K562 (cell line): ENCODE data around the gene GJB4. TPM values are rescaled to one million over a fixed set of nuclear protein-coding genes. Genes with fewer than 3 reads are reported as not detected.

ENCODE experiments used
- ATAC-seq: fragments of 200-7000 bp; cut with Tn5 transposase; 3 replicates; pipeline ENCODE4 v1.9.1; 2020; ENCODE audit warnings: moderate library complexity
- BruUV-seq: library from RNA; stranded (reverse); fragments of 400-500 nt; replicated peaks from 2 replicates; lab custom pipeline; 2021; lab: Mats Ljungman, UMichigan
- CTCF ChIA-PET: fragments of 300-600 bp; formaldehyde crosslinking; extraction: SDS; loops from one replicate; lab custom pipeline; 2021; ENCODE audit warnings: low intra/inter-chr PET ratio; lab: Yijun Ruan, JAX
- POLR2A ChIA-PET: fragments of 300-600, 350-650 bp; sonication (Branson Sonifier 250); formaldehyde crosslinking; extraction: SDS; loops from one replicate; lab custom pipeline; 2021; ENCODE audit warnings: antibody characterized with exemption, inconsistent platforms; lab: Yijun Ruan, JAX
- DNase-seq, 4 experiments: peaks; one replicate each; pipeline versions ENCODE4 v3.0.0 to v3.0.0-alpha.2; 2011 to 2018; ENCODE audit warnings: low spot score in 3 of 4, mixed read lengths in 3 of 4; ENCODE audit errors: extremely low read depth in 1 of 4
- FAIRE-seq: peaks from 2 replicates; lab custom pipeline; 2011; peaks lifted over from hg19 to GRCh38; lab: Jason Lieb, UNC
- H2AFZ ChIP-seq: 2 replicates; pipeline ENCODE4 v1.6.0; 2011; ENCODE audit warnings: low read depth, low read length, control low read depth, inconsistent platforms
- H3K27ac ChIP-seq: fragments of 200-600 bp; 3 replicates; pipeline ENCODE4 v1.8.0; 2011; ENCODE audit warnings: low read depth, mild to moderate bottlenecking, control low read depth, inconsistent platforms, low read length, moderate library complexity, mixed read lengths; ENCODE audit errors: extremely low read depth
- H3K27me3 ChIP-seq, 2 experiments: fragments of 300-600 bp in 1 of 2; 2 replicates in 1 of 2; 3 replicates in 1 of 2; pipeline versions ENCODE4 v1.6.0 to v1.8.0; 2011; ENCODE audit warnings: inconsistent platforms in 2 of 2, low read length in 2 of 2, mild to moderate bottlenecking in 1 of 2, mixed read lengths in 1 of 2, moderate library complexity in 1 of 2; ENCODE audit not compliant: control insufficient read depth in 2 of 2, insufficient read depth in 2 of 2
- H3K36me3 ChIP-seq: fragments of 300-600 bp; 3 replicates; pipeline ENCODE4 v1.8.0; 2011; ENCODE audit warnings: mild to moderate bottlenecking, low read length, inconsistent platforms; ENCODE audit not compliant: control insufficient read depth, insufficient read depth
- H3K4me1 ChIP-seq, 2 experiments: fragments of 200-600 bp in 1 of 2; replicated peaks in 1 of 2; 2 replicates in 1 of 2; 3 replicates in 1 of 2; pipeline versions ENCODE4 v1.5.1 to v1.8.0; 2011; ENCODE audit warnings: inconsistent platforms in 2 of 2, low read length in 2 of 2, mild to moderate bottlenecking in 1 of 2, mixed read lengths in 1 of 2, moderate library complexity in 1 of 2; ENCODE audit not compliant: control insufficient read depth in 2 of 2, insufficient read depth in 2 of 2
- H3K4me2 ChIP-seq: 2 replicates; pipeline ENCODE4 v1.6.1; 2011; ENCODE audit warnings: low read length, control low read depth, inconsistent platforms, mixed read lengths; ENCODE audit not compliant: insufficient read depth
- H3K4me3 ChIP-seq: fragments of 200-600 bp; sonication (generic), shearing (Covaris generic); 2 replicates; pipeline ENCODE4 v1.5.1; 2016; ENCODE audit warnings: control low read depth, inconsistent platforms
- H3K79me2 ChIP-seq: fragments of 200-600 bp; 3 replicates; pipeline ENCODE4 v1.8.0; 2011; ENCODE audit warnings: low read length, inconsistent platforms; ENCODE audit not compliant: control insufficient read depth, insufficient read depth
- H3K9ac ChIP-seq, 2 experiments: 2 replicates each; pipeline versions ENCODE4 v1.6.0 to v1.6.1; 2011; ENCODE audit warnings: low read depth in 2 of 2, low read length in 2 of 2, control low read depth in 1 of 2, inconsistent platforms in 1 of 2, mild to moderate bottlenecking in 1 of 2, mixed read lengths in 1 of 2; ENCODE audit not compliant: insufficient read depth in 1 of 2
- H3K9me1 ChIP-seq: one replicate; pipeline ENCODE4 v1.6.0; 2011; ENCODE audit warnings: inconsistent platforms, mild to moderate bottlenecking, low read length, moderate library complexity; ENCODE audit not compliant: control insufficient read depth, insufficient read depth
- H3K9me3 ChIP-seq: replicated peaks from 2 replicates; pipeline ENCODE4 v1.5.1; 2011; ENCODE audit warnings: low read depth, low read length, inconsistent platforms; ENCODE audit not compliant: control insufficient read depth, insufficient read depth
- H4K20me1 ChIP-seq: replicated peaks from 2 replicates; pipeline ENCODE4 v1.6.1; 2011; ENCODE audit warnings: low read length, inconsistent platforms, mixed read lengths; ENCODE audit not compliant: control insufficient read depth, insufficient read depth
- ARID3B ChIP-seq: fragments of 250-450 bp; sonication (Bioruptor Pico); IDR thresholded peaks from 2 replicates; pipeline ENCODE4 v1.4.0; 2020; ENCODE audit warnings: borderline replicate concordance
- ATF2 ChIP-seq: sonication (generic); formaldehyde crosslinking; IDR thresholded peaks from 2 replicates; pipeline ENCODE4 v1.8.1; 2022; ENCODE audit warnings: missing genetic modification reagents
- BHLHE40 ChIP-seq: IDR thresholded peaks from 2 replicates; pipeline ENCODE4 v1.6.1; 2011; ENCODE audit warnings: low read length, improper control_type of control experiment
- CTBP1 ChIP-seq: fragments of 450-650 bp; IDR thresholded peaks from 2 replicates; pipeline ENCODE4 v1.6.1; 2016; ENCODE audit warnings: borderline replicate concordance
- DPF2 ChIP-seq: fragments of 450-650 bp; IDR thresholded peaks from 2 replicates; pipeline ENCODE4 v1.6.1; 2016
- HDAC3 ChIP-seq: fragments of 450-650 bp; IDR thresholded peaks from 2 replicates; pipeline ENCODE4 v1.6.1; 2018; ENCODE audit warnings: borderline replicate concordance, mild to moderate bottlenecking, moderate library complexity; ENCODE audit not compliant: partially characterized antibody
- MEF2A ChIP-seq: IDR thresholded peaks from 2 replicates; pipeline ENCODE4 v1.6.1; 2011; ENCODE audit warnings: low read depth, mild to moderate bottlenecking, low read length, moderate library complexity; ENCODE audit not compliant: control insufficient read depth
- MIER1 ChIP-seq: fragments of 450-650 bp; IDR thresholded peaks from 2 replicates; pipeline ENCODE4 v1.6.1; 2016; ENCODE audit warnings: antibody characterized with exemption, mild to moderate bottlenecking, low read depth
- RERE ChIP-seq: sonication (generic); formaldehyde crosslinking; IDR thresholded peaks from 2 replicates; pipeline ENCODE4 v1.8.0; 2023; ENCODE audit warnings: missing genetic modification reagents, mild to moderate bottlenecking, borderline replicate concordance
- RFX5 ChIP-seq: IDR thresholded peaks from 2 replicates; pipeline ENCODE4 v1.6.1; 2011; ENCODE audit warnings: low read depth, mild to moderate bottlenecking, improper control_type of control experiment, low read length
- SNRNP70 ChIP-seq: fragments of 200-400 bp; formaldehyde crosslinking; optimal IDR thresholded peaks from 2 replicates; pipeline ENCODE3; 2017; ENCODE audit warnings: low read depth, low read length
- ZNF133 ChIP-seq: fragments of 250-450 bp; sonication (Bioruptor Pico); IDR thresholded peaks from 2 replicates; pipeline ENCODE4 v1.4.0; 2020; ENCODE audit warnings: mild to moderate bottlenecking
- WGBS: fragments of 100-300 bp; shearing (Covaris generic); methylation state at CpG from one replicate; pipeline ENCODE4 v1.1.6; 2016; ENCODE audit warnings: low coverage, mixed read lengths; ENCODE audit not compliant: insufficient coverage; ENCODE audit errors: missing lambda C conversion rate; 5-methylcytosine and 5-hydroxymethylcytosine counted together
- in situ Hi-C: fragments of 300-500 bp; cut with MboI; formaldehyde crosslinking; loops from 4 replicates; pipeline ENCODE4 v1.15.0; 2018; ENCODE audit warnings: inconsistent platforms, mixed read lengths
- intact Hi-C: fragments of 100-400 bp; cut with micrococcal nuclease; formaldehyde crosslinking; loops from 2 replicates; pipeline ENCODE4 v1.14.2; 2022
- polyA plus RNA-seq, 8 experiments: library from polyadenylated mRNA; depleted of rRNA in 4 of 8; stranded (reverse) in 5 of 8; unstranded in 3 of 8; fragments of >200 nt; fragmentation: Nextera tagmentation in 2 of 8; fragmentation: Illumina TruSeq in 1 of 8; extraction: Ambion mirVana in 2 of 8; extraction: Trizol in 1 of 8; gene quantifications; 2 replicates each; pipeline versions ENCODE4 v1.2.1 to v1.2.3, GENCODE V29; 2011 to 2014; ENCODE audit warnings: inconsistent platforms in 1 of 8, missing spikeins in 1 of 8
- total RNA-seq, 7 experiments: library from RNA; depleted of rRNA in 6 of 7; stranded (reverse); fragments of >200 nt in 6 of 7; fragmentation: Illumina TruSeq in 2 of 7; extraction: Trizol in 2 of 7; gene quantifications; 2 replicates each; pipeline versions ENCODE4 v1.2.1 to v1.2.3, GENCODE V29; 2011 to 2021; ENCODE audit warnings: low replicate concordance in 1 of 7
- TF ChIP-seq, protein P1 (sequence below): sonication (generic); IDR thresholded peaks from 2 replicates; pipeline ENCODE4 v1.6.1; 2016

GJB4 gene
- total and polyA plus RNA-seq, 9 of the 15 experiments (the other 6 are each of a cell fraction or from before 2014, with no cell fraction given): 0.03 TPM; not detected in 8

DNA sequence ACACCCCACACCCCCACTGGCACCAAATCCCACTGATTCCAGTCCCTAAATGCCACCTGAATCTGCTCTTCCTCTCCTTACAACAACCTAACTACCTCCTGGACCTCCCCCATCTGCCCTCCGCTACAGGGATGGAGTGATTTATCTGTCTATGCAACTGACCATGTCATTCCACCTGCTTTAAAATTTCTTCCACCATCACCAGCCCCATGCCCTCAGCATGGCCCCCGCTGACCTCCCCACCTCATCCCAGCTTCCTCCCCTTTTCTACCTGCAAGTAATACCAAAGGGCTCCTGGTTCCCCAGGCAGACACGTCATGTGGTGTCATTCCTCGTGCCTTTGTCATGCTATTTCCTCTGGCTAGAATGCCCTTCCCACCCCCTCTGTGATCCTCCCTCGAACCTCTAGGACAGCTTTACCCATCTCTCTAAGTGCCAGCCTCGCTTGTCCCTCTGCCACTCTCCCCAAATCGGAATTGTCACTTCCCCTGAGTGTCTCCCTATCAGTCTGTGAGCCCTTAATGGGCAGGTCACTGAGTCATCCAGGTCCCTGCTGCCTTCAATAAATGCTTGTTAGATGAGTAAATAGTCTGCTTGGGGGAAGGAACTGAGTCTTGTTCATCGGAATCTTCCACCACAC is 3.7 kb downstream of the GJB4 start (continued):
- no peak for TF ChIP-seq ATF2 (CRISPR knock-in tag)
- TF ChIP-seq MEF2A: no peak
- TF ChIP-seq RFX5: no peak
- TF ChIP-seq ZNF133 (CRISPR knock-in tag): no peak
- no peak for TF ChIP-seq HDAC3
- no peak for TF ChIP-seq SNRNP70
- TF ChIP-seq ARID3B (CRISPR knock-in tag): no peak
- no peak for TF ChIP-seq MIER1

DNA sequence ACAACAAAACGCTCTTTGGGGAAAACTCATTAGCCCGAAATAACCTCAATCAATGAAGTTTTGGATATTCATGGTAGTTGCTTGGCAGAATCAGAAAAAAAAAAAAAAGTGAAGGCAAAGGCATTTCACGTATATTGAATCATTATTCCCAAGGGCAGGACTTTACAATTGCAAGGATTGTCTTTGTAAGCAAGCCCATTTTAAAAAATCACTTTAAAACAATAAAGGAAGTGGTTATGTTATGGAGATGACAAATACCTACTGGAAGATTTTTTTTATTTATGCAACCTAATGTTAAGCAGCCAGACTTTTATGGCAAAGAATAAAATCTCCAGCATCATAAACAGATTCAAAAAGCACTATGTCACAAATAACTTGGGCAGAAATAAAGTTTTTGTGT is 9.3 kb downstream of the GJB4 start:
- in situ Hi-C loops: no loop called here
- H3K4me3 ChIP-seq: no peak overlapping the region
- no peaks in the 10 kb centered on the region for H3K9me3 ChIP-seq
- H3K27ac ChIP-seq: no peak overlapping the region
- H3K27me3 ChIP-seq: peaks cover 20 to 23% of the 10 kb centered on the region in 2 experiments
- H3K9ac ChIP-seq: no peak overlapping the region
- no peak overlapping the region for H2AFZ ChIP-seq
- 0% methylated on average over 3 of the region's 3 CpGs for WGBS
- no peaks in the 10 kb centered on the region for H3K79me2 ChIP-seq
- no peaks in the 10 kb centered on the region for H3K9me1 ChIP-seq
- CTCF ChIA-PET: no interaction called here
- no peaks in the 10 kb centered on the region for H3K4me1 ChIP-seq
- ATAC-seq (no peak), FAIRE-seq (peak; percentile 37), DNase-seq (no peak)
- BruUV-seq: no TSS peak
- POLR2A ChIA-PET: no interaction called here
- H3K4me2 ChIP-seq: no peak overlapping the region
- H3K36me3 ChIP-seq: no peaks in the 10 kb centered on the region
- intact Hi-C loops: no loop called here
- H4K20me1 ChIP-seq: no peaks in the 10 kb centered on the region
- TF ChIP-seq DPF2: no peak
- TF ChIP-seq, protein P1, sequence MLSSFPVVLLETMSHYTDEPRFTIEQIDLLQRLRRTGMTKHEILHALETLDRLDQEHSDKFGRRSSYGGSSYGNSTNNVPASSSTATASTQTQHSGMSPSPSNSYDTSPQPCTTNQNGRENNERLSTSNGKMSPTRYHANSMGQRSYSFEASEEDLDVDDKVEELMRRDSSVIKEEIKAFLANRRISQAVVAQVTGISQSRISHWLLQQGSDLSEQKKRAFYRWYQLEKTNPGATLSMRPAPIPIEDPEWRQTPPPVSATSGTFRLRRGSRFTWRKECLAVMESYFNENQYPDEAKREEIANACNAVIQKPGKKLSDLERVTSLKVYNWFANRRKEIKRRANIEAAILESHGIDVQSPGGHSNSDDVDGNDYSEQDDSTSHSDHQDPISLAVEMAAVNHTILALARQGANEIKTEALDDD: no peak
- no peak for TF ChIP-seq BHLHE40
- TF ChIP-seq CTBP1: no peak
- TF ChIP-seq RERE (CRISPR knock-in tag): no peak
